Naive thymus-derived CD4-positive, alpha-beta T cell (primary cell): ENCODE results near the gene INTS1. TPM values are rescaled to one million over a fixed set of nuclear protein-coding genes. Genes with fewer than 3 reads are reported as not detected.

Experiments
- ATAC-seq: fragments of 150-1000 bp; cut with Tn5 transposase; 2 replicates; pipeline ENCODE4 v1.10.0; 2021; ENCODE audit warnings: mild to moderate bottlenecking, moderate library complexity
- CTCF ChIA-PET: fragments of 350-600 bp; sonication (Branson Sonifier 250); formaldehyde crosslinking; loops from one replicate; lab custom pipeline; 2021; ENCODE audit warnings: antibody characterized with exemption; lab: Charles Lee
- POLR2A ChIA-PET: fragments of 350-600 bp; sonication (Branson Sonifier 250); formaldehyde crosslinking; loops from one replicate; lab custom pipeline; 2021; ENCODE audit warnings: antibody characterized with exemption, inconsistent platforms; lab: Charles Lee
- DNase-seq, 9 donors: peaks; one replicate each; pipeline versions ENCODE4 v3.0.0 to v3.0.0-alpha.2; 2020 to 2022; ENCODE audit warnings: mixed read lengths in 1 of 9
- H3K27ac ChIP-seq: one replicate; pipeline ENCODE4 v1.7.0; 2013; ENCODE audit warnings: mild to moderate bottlenecking, low read depth, low read length, moderate library complexity
- H3K27me3 ChIP-seq, 2 donors: one replicate each; pipeline ENCODE4 v1.7.0; 2013; ENCODE audit warnings: low read length in 2 of 2, mild to moderate bottlenecking in 2 of 2, moderate library complexity in 2 of 2; ENCODE audit not compliant: control insufficient read depth in 2 of 2, insufficient read depth in 2 of 2
- H3K36me3 ChIP-seq, 3 experiments: 1 replicate in 2 of 3; 2 replicates in 1 of 3; pipeline ENCODE4 v1.7.0; 2013; ENCODE audit warnings: low read length in 3 of 3, mild to moderate bottlenecking in 3 of 3, moderate library complexity in 1 of 3; ENCODE audit not compliant: insufficient read depth in 3 of 3, control insufficient read depth in 2 of 3
- H3K4me1 ChIP-seq, 2 donors: one replicate each; pipeline ENCODE4 v1.7.0; 2013; ENCODE audit warnings: low read length in 2 of 2, mild to moderate bottlenecking in 2 of 2, moderate library complexity in 1 of 2; ENCODE audit not compliant: control insufficient read depth in 2 of 2, insufficient read depth in 2 of 2
- H3K4me3 ChIP-seq: 2 replicates; pipeline ENCODE4 v1.7.0; 2013; ENCODE audit warnings: mild to moderate bottlenecking, low read length
- H3K9me3 ChIP-seq, 3 experiments: 1 replicate in 2 of 3; 2 replicates in 1 of 3; pipeline ENCODE4 v1.7.0; 2013; ENCODE audit warnings: low read length in 3 of 3; ENCODE audit not compliant: control insufficient read depth in 2 of 3
- H3K27ac Mint-ChIP-seq, 9 donors: one replicate each; pipeline ENCODE4 v1.8.0; 2020 to 2022; ENCODE audit warnings: mixed read lengths in 9 of 9, mild to moderate bottlenecking in 8 of 9, moderate library complexity in 5 of 9, inconsistent platforms in 2 of 9
- H3K27me3 Mint-ChIP-seq, 5 donors: one replicate each; pipeline ENCODE4 v1.8.0; 2021 to 2022; ENCODE audit warnings: mixed read lengths in 5 of 5, mild to moderate bottlenecking in 1 of 5
- H3K36me3 Mint-ChIP-seq, 5 donors: one replicate each; pipeline ENCODE4 v1.8.0; 2020 to 2022; ENCODE audit warnings: mixed read lengths in 5 of 5, mild to moderate bottlenecking in 3 of 5, inconsistent platforms in 1 of 5
- H3K4me1 Mint-ChIP-seq, 7 donors: one replicate each; pipeline ENCODE4 v1.8.0; 2020 to 2022; ENCODE audit warnings: mixed read lengths in 7 of 7, mild to moderate bottlenecking in 3 of 7, inconsistent platforms in 1 of 7
- H3K4me3 Mint-ChIP-seq, 10 donors: one replicate each; pipeline ENCODE4 v1.8.0; 2020 to 2022; ENCODE audit warnings: mild to moderate bottlenecking in 10 of 10, mixed read lengths in 10 of 10, moderate library complexity in 6 of 10, inconsistent platforms in 2 of 10
- H3K9me3 Mint-ChIP-seq, 11 donors: one replicate each; pipeline ENCODE4 v1.8.0; 2020 to 2022; ENCODE audit warnings: mixed read lengths in 11 of 11, mild to moderate bottlenecking in 4 of 11, inconsistent platforms in 1 of 11, moderate library complexity in 1 of 11
- intact Hi-C, 2 donors: fragments of 100-400 bp; cut with micrococcal nuclease; formaldehyde crosslinking; loops; one replicate each; pipeline ENCODE4 v1.15.1; 2023
- polyA plus RNA-seq, 2 donors: library from polyadenylated mRNA; unstranded; fragments of 300-500 nt; fragmentation: Illumina TruSeq; gene quantifications; one replicate each; pipeline ENCODE4 v1.2.3, GENCODE V29; 2021
- total RNA-seq, 6 experiments: library from RNA in 5 of 6; stranded (reverse) in 5 of 6; gene quantifications; 1 replicate in 5 of 6; 2 replicates in 1 of 6; pipeline ENCODE4 v1.2.3 and lab custom pipeline; 2021 to 2026

INTS1 gene
- total and polyA plus RNA-seq, 7 experiments from 2014 or later, result 15.1 to 157 (median 103) TPM

DNA sequence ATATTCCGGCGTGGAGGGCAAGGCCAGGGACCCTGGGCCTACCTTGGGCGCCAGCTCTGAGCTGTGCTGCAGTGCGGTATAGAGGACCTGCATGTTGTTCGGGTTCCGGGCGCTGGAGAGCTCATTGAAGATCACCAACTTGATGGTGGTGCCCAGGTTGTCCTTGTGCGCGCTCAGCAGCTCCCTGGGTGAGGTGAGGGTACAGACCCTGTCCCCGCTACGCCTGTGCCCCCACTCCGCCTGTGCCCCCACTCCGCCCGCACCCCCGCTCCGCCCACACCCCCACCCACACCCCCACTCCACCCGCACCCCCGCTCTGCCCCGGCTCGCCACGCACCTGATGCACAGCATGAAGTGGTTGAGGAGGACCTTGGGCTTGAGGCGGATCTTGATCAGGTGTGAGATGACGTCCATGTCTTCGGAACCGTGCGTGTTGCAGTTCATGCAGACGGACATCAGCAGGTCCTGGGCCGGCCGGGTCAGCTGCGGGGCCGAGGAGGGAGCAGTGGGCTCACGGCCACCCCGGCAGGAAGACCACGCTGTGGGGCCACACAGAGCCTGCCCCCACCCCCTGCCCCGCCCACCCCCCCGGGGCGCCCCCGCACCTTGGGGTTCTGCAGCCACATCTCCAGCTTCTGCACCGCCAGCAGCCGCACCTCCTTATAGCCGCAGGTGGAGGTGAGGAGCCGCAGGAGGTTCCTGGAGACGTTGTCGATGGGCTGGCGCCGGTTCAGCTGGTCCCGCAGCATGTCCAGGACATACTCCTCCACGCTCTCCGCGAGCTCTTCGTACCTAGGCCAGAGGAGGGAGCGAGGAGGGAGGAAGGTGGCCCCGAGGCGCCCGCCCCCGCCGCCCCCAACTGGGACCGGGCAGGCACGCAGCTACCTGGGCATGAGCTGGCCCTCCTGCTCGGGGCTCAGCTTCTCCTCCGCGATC is 5.6 kb downstream of the INTS1 start:
- no peaks in the 10 kb centered on the region for H3K27me3 Mint-ChIP-seq
- intact Hi-C loops, result no loop called here
- no peaks in the 10 kb centered on the region for H3K9me3 ChIP-seq
- H3K36me3 ChIP-seq, result peaks cover 0 to 88% (median 4%) of the 10 kb centered on the region in 3 experiments
- H3K4me3 ChIP-seq, result no peak overlapping the region
- peaks cover 17 to 18% of the 10 kb centered on the region in 2 donors for H3K4me1 ChIP-seq
- no peak overlapping the region for H3K27ac ChIP-seq
- H3K4me1 Mint-ChIP-seq, result peaks cover 12 to 28% (median 21%) of the 10 kb centered on the region in 7 donors
- DNase-seq, result no peak
- no peaks in the 10 kb centered on the region for H3K27me3 ChIP-seq
- ATAC-seq, result no peak
- ChIA-PET POLR2A (no interaction called here), CTCF (no interaction called here)
- H3K27ac Mint-ChIP-seq, result no peak overlapping the region
- H3K36me3 Mint-ChIP-seq, result peaks cover 0 to 19% (median 5%) of the 10 kb centered on the region in 5 donors
- no peak overlapping the region for H3K4me3 Mint-ChIP-seq
- H3K9me3 Mint-ChIP-seq, result peaks cover 0 to 2% (median 0%) of the 10 kb centered on the region in 11 donors

DNA sequence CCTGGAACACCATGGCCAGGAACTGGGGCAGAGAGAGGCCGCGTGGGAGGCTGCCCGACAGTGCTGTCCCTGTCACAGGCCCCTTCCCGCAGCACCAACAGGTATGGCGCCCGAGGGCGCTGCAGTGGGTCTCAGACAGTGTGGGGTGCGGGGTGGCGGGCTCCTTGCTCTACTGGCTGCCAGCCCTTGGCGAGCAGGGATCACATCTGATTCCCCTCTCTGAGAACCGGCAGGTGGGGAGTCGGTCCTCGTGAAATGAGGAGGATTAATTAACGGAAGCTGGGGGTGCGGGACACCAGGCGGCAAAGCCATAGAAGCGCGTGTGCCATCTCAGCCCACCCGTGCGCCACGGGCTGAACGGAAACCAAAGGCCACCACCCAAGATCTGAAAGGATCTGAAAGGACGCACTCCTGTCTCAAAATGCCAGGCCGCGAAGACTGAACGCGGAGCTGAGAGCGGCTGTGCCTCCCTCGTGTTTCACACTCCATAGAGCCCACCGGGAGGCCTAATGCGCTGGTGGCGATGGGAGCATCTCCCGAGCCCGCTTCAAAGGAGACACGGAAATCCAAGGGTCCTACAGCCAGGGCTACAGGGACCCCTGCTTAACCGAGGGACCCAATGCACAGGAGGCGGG is 6.8 kb downstream of the INTS1 start:
- Histone ChIP-seq H3K36me3 (peaks cover 0 to 94% (median 4%) of the 10 kb centered on the region in 3 experiments), H3K4me3 (no peak overlapping the region), H3K27me3 (no peaks in the 10 kb centered on the region), H3K27ac (no peak overlapping the region), H3K4me1 (peaks cover 5 to 7% of the 10 kb centered on the region in 2 donors), H3K9me3 (no peaks in the 10 kb centered on the region)
- ChIA-PET CTCF (no interaction called here), POLR2A (no interaction called here)
- H3K36me3 Mint-ChIP-seq, result peaks cover 2 to 21% (median 7%) of the 10 kb centered on the region in 5 donors
- ATAC-seq (no peak), DNase-seq (no peak)
- H3K27me3 Mint-ChIP-seq, result no peaks in the 10 kb centered on the region
- H3K4me1 Mint-ChIP-seq, result peaks cover 4 to 18% (median 12%) of the 10 kb centered on the region in 7 donors
- intact Hi-C loops, result no loop called here
- no peak overlapping the region for H3K4me3 Mint-ChIP-seq
- H3K9me3 Mint-ChIP-seq, result no peaks in the 10 kb centered on the region
- H3K27ac Mint-ChIP-seq, result no peak overlapping the region

DNA sequence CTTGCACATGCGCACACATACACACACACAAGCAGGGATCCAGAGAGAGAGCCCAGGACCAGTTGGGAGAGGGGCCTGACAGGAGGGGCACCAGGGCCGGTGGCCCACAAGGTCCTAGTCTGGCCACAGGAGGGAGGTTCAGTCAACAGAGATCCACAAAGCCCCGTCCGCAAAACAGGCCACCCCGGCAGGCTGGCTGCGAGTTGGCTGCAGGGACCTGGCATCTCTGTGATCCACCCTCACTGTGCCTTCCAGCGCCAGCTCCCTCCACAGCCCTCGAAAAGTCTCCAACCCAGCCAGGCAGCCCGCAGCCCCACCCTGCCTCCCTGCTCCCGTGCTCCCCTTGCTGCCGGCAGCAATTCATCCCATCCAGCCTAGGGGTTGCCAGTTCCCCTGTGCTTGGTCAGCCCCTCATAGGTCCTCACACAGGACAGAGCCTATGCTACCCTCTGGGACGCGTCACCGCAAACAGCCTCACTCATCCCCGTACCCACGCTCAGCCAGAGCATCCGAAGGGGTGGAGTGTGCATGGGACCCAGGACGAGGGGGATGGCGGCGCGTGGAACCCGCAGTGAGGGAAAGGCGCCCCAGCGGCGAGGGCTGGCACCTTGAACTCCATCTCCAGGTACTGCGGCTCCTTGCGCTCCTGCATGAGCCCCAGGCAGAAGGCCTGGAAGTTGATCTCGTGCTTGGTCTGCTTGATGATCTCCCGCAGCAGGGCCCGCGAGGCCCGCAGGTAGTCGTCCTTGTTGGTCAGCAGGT is 7.5 kb downstream of the INTS1 start:
- H3K36me3 Mint-ChIP-seq, result peaks cover 2 to 20% (median 4%) of the 10 kb centered on the region in 5 donors
- H3K4me3 Mint-ChIP-seq, result no peak overlapping the region
- H3K4me1 ChIP-seq, result no peaks in the 10 kb centered on the region

DNA sequence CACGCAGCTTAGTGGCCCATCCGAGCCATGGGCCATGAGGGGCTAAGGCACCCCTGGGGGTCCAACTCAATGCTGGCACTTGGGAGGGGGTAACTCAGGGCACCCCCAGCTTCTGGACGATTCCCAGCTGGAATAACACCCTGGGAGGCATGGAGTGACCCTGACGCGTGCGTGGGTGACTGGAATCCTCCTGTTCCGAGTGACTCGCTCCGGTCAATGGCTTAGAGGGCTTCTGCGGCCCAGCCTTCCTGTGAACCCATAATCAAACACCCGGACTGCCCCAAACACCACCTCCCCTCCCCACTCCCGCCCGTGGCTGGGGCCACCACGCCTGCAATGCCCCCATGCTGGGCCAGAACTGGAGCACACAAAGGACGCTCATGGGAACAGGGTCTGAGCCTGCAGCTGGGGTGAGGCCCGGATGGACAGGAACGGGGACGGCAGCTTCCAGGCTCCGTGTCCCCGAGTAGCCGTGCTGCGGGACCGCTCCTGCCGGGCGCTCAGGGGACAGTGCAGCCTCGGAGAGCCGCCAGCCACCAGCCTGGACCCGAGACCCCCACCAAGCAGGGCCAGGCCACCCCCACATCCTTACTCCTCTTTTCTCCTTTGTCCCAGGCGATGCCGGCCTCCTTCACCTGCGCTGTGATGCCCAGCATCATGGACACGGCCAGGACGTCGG is 8.5 kb downstream of the INTS1 start:
- Mint-ChIP-seq H3K27me3 (no peaks in the 10 kb centered on the region), H3K4me1 (peaks cover 0 to 5% (median 2%) of the 10 kb centered on the region in 7 donors), H3K4me3 (no peak overlapping the region), H3K27ac (no peak overlapping the region), H3K36me3 (peaks cover 3 to 22% (median 6%) of the 10 kb centered on the region in 5 donors), H3K9me3 (no peaks in the 10 kb centered on the region)
- Histone ChIP-seq H3K4me1 (no peaks in the 10 kb centered on the region), H3K27me3 (no peaks in the 10 kb centered on the region), H3K9me3 (no peaks in the 10 kb centered on the region), H3K27ac (no peak overlapping the region), H3K36me3 (peaks cover under 1 to 95% (median 4%) of the 10 kb centered on the region in 3 experiments), H3K4me3 (no peak overlapping the region)
- DNase-seq (no peak), ATAC-seq (no peak)
- POLR2A ChIA-PET, result no interaction called here
- intact Hi-C loops, result no loop called here
- CTCF ChIA-PET, result interaction anchor here (0.6 kb wide), 1 partner anchor 53 kb away, joined by 5 read pairs; no protein-coding TSS in a partner anchor

More for the DNA sequence above, 7.5 kb downstream of the INTS1 start:
- ChIA-PET POLR2A (no interaction called here), CTCF (no interaction called here)
- Mint-ChIP-seq H3K27ac (no peak overlapping the region), H3K27me3 (no peaks in the 10 kb centered on the region), H3K9me3 (no peaks in the 10 kb centered on the region), H3K4me1 (peaks cover 0 to 11% (median 5%) of the 10 kb centered on the region in 7 donors)
- H3K9me3 ChIP-seq, result no peaks in the 10 kb centered on the region
- no peak overlapping the region for H3K27ac ChIP-seq
- no peak for DNase-seq
- intact Hi-C loops, result no loop called here
- H3K27me3 ChIP-seq, result no peaks in the 10 kb centered on the region
- peaks cover 0 to 94% (median 4%) of the 10 kb centered on the region in 3 experiments for H3K36me3 ChIP-seq
- H3K4me3 ChIP-seq, result no peak overlapping the region
- ATAC-seq, result no peak

DNA sequence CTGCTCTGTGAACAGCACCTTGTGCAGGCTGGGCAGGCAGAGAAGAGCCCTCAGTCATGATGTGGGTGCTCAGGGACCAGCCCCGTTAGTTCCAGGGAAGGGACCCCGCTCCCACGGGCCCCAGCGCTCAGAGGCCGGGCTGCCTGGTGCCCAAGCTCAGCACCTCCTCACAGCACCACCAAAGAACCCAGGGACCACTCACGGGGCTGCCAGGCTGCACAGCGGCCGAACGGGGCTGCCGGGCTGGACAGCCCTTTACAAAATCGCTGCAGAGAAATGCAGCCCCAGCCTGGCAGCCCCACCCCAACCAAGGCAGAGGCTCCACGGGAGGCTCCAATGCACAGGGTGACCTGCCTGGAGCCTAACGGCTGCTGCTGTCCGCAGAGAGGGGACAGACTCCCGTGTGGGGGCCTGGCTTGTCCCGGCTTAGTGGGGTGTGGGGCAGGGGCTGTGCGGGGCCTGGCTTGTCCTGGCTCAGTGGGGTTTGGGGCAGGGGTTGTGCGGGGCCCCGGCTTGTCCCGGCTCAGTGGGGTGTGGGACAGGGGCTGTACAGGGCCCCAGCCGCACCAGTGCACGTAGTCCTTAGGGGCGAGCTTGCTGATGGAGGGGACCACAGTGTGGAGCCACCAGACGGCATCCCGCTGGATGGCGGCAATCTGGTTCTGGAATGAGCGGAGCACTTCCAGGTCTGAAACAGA is 9.2 kb downstream of the INTS1 start:
- H3K27me3 Mint-ChIP-seq, result no peaks in the 10 kb centered on the region
- no peaks in the 10 kb centered on the region for H3K9me3 Mint-ChIP-seq
- H3K4me1 Mint-ChIP-seq, result peaks cover 0 to 2% (median 0%) of the 10 kb centered on the region in 7 donors
- no peak overlapping the region for H3K27ac Mint-ChIP-seq
- no peaks in the 10 kb centered on the region for H3K9me3 ChIP-seq
- peaks cover 5 to 95% (median 7%) of the 10 kb centered on the region in 3 experiments for H3K36me3 ChIP-seq
- POLR2A ChIA-PET, result interaction anchor here (0.5 to 0.8 kb wide), 2 partner anchors 9 to 619 kb away, joined by 4 to 5 read pairs; no protein-coding TSS in a partner anchor
- intact Hi-C loops, result no loop called here
- H3K4me3 Mint-ChIP-seq, result no peak overlapping the region
- H3K27me3 ChIP-seq, result no peaks in the 10 kb centered on the region
- DNase-seq, result no peak
- no peaks in the 10 kb centered on the region for H3K4me1 ChIP-seq
- ATAC-seq, result no peak
- CTCF ChIA-PET, result interaction anchor here (0.6 kb wide), 1 partner anchor 52 kb away, joined by 5 read pairs; no protein-coding TSS in a partner anchor
- peaks cover 4 to 24% (median 10%) of the 10 kb centered on the region in 5 donors for H3K36me3 Mint-ChIP-seq
- no peak overlapping the region for H3K4me3 ChIP-seq
- H3K27ac ChIP-seq, result no peak overlapping the region
